GM19463 (cell line): ENCODE results near the gene AK8.

Source experiments
- ATAC-seq: cut with Tn5 transposase; IDR thresholded peaks from one replicate; pipeline ENCODE4 v1.9.1; 2021; ENCODE audit warnings: mild to moderate bottlenecking, moderate library complexity; ENCODE audit not compliant: unreplicated experiment

The AK8 gene

GRCh38 chr9:132800038-132800648, 77.9 kb downstream of the AK8 start:
- ATAC-seq = no peak

- ATAC-seq = no peak
Observed at GRCh38 chr9:132798817-132799790, 79.0 kb downstream of the AK8 start.

- no peak for ATAC-seq
Observed at GRCh38 chr9:132797861-132798659, 80.0 kb downstream of the AK8 start.

DNA sequence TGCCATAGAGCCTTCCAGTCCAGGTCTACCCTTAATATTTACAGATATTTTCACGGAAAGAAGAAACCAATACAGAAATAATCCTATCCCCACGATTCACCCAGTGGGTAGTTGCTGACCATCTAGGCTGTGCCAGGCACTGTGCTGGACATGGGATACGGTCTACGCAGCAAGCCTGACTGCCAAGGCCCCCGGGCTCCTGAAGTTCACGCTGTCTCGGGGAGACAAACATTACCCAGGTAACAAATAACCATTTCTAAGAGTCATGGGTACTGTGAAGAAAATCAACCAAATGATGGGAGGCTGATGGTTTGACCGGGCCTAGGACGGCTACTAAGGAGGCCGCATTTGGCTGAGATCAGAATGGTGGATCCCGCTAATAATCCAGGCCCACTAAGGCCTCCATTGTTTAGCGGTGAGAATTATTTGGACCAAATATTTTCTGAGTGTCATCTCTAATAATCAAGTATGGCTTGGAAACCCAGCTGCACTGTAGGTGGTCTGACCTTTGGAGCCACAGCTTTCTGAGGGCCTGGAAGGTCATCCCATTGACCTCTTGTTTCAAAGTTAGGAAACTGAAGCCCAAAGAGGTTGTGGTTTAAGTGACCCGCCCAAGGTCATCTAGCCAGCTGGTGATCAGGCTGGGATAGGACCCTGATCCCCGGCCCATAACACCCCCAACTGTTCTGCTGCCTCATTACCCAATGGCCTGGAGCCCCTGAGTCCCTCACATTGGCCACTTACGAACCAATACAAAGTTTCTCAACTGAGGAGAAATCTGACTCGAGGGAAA, 82.4 kb downstream of the AK8 start:
- ATAC-seq = no peak

DNA sequence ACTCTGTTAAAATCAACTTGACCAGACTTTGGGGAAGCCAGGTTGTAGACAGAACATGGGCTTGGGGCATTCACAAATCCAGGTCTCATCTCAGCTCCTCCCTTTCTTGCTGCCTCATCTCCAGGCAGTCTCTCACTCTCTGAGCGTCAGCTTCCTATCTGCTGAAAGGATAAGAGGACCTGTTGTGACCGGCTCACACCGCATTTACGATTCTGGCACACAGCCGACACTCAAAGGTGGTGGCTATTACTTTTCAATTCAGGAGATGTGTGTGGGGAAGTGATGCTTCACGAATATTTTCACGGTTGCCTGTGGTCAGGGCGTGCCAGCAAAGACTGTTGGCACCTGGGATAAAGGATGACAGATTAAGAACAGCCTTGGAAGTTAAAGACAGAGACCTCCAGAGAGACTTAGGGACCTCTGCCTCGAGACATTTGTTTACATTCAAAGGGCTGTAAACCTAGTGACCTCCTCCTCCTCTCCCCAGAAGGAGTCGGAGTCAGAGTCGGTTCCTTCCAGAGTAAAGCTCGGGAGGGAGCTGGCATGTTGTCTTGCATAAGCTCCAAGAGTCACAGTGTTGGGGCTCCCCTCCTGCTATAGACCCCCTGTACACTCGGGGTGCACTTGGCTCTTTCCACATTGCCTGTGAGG, 83.2 kb downstream of the AK8 start:
- ATAC-seq = no peak

DNA sequence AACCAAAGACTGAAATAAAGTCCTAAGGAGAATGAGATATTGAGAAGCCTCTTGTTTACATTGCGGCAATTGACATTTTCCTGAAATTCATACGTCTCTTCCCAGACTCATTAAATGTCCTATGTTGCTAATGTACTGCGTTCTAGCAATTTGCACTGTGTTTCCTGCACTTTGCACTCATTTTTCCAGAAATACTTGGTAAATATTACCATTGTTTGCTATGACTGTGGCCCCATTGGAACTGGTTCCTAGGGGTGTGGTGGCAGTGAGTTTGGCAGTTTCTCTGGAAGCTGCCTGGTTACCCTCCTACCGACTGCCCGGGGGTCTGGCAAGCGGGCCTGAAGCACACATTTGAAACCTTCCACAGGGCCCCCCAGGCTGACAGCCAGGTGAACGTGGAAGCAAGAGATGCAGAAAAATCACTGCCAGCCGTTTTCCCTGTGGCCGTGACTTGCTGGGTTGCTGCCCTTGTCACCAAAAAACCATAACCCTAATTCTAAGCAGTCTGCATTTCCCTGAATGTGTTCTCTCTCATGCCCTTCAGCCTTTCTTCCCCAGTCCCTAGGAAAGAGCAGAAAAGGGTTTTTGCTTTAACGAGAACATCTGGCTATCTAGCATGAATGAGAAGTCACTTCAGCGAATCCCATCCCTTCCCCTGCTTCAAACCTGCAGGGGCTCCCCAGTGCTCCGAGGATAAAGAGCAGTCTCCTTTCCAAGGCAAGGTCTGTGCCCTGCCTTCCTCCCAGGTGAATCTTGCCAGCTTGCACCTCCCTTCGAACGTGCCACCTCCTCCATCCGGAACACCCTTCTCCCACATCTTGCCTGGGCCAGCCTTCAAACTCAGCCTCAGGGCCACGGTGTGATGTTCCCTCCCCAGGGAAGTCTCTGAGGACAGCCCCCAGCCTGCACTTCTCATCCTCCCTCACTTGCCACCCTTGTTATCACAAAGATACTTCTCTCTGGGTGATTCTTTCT, 84.2 kb downstream of the AK8 start:
- no peak for ATAC-seq

DNA sequence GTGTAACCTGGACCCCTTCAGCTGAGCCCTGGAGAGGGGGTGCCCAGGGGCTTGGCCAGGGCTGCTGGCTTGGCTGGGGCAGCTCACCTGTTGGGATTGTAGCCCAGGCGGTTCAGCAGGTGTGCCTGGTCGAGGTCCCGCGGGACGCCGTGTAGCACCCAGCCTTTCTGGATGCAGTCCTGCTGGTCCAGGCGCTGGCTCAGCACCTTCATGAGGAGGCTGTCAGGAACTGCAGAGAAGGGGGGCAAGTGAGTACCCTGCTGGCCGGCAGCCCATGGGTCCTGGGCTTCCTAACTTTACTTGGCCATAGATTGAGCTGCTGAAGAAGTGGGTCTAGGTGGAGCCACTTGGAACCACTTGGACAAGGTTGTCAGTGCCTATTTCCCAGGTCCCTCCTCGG, 85.5 kb downstream of the AK8 start:
- no peak for ATAC-seq

GRCh38 chr9:132791699-132792240, 86.3 kb downstream of the AK8 start:
- no peak for ATAC-seq

DNA sequence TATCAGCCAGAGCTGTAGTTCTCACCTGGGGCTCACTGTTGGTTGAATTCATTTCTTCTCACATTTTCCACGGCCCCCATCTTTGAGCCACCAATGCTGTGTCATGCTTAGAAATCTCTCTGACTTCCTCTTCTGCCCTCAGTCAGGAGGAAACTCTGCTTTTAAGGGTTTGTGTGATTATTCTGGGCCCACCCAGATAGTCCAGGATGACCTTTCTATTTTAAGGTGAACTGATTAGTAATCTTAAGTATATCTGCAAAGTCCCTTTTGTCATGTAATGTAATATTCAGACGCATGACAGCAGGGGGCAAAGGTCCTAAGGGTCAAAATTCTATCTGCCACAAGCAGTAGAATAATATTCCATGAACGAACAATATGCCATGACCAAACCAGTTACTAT, 88.4 kb downstream of the AK8 start:
- no peak for ATAC-seq

DNA sequence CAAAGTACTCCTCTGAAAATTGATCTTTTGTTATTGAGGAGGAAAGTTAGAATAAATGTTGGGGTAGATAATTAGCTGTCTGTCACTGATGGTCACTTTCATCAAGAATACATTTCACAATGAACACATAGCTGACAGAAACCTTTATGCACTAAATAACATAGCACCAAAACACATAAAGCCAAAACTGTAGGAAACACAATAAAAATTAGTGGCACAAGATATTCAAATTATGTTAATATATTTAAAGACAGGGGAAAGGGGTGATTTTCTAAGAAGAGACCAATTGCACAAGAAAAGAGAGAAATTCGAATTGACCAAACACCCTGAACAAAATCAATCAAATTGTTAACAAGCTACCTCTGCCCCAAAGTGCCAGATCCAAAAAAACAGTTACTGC, 89.7 kb downstream of the AK8 start:
- ATAC-seq = no peak

DNA sequence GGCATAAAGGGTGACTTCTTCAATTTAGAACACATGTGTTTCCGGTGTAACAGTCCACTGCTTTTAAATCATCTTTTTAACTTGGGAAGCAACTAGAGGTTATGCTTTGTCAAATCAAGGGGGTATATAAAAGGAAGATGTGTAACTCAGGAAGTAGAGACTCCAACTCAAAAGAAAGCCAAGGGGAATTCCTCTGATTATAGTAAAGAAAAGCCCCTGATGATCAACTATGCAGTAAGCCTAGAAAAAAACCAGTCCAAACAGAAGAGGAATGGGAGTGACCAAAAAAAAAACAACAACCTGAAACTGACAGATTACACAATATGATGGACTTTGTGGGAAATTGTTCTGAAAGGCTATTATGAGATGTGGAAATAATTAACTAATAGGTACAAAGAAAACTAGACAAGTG, 90.3 kb downstream of the AK8 start:
- ATAC-seq = no peak

DNA sequence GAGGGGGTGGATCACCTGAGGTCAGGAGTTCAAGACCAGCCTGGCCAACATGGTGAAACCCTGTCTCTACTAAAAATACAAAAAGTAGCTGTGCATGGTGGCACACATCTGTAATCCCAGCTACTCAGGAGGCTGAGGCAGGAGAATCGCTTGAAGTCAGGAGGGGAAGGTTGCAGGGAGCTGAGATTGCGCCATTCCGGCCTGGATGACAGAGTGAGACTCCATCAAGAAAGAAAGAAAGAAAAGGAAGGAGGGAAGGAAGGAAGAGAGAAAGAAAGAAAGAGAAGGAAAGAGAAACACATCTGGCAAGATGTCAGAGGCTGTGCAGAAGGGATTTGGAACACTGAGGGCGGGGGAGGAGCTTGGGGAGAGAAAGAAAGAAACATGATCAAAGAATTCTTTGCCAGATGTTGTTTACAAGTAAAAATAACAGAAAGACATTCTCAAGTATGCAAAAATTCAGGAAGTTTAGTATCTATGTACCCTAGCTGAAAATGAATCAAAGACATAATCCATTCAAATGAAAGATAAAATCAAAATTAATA, 93.7 kb downstream of the AK8 start:
- ATAC-seq = no peak

- no peak for ATAC-seq
Observed at GRCh38 chr9:132783006-132783405, 95.1 kb downstream of the AK8 start.

- ATAC-seq = no peak
Observed at GRCh38 chr9:132782037-132782436, 96.0 kb downstream of the AK8 start.

DNA sequence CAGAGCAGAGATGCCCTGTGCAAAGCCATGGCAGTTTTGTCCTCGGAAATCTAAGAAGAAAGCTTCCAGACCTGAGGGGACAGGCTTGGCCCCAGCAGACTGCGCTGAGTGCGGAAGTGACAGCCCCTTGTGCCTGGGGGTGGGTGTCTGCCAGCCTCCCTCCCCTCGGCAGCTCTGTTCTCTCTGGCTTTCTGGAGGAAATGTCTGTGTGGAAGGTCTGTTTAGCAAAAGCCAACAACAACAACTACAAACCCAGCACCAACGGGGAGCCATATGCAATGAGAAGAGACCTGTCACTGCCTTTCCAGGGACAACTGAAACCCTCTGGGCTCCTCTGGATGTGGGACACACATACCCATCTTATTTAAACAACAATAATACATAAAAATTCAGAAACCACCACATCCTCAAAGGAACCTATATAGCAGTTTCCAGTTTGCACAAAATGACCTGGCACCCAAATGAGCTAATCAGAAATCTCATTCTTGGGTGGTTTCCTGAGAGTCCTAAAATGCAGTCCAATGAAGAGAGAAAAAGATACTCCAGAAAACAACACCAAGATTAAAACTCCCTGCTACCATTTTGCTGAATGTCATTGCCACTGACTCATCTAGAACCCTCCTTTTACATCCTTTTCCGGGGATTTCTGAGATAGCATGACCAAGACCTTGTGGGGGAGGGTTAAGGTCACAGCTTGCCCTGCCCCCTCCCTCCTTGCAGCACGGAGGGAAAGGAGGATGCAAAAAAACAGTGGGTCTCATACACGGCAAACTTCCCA, 97.7 kb downstream of the AK8 start:
- ATAC-seq = no peak

- ATAC-seq = no peak
Observed at GRCh38 chr9:132776891-132777290, 101.2 kb downstream of the AK8 start.

DNA sequence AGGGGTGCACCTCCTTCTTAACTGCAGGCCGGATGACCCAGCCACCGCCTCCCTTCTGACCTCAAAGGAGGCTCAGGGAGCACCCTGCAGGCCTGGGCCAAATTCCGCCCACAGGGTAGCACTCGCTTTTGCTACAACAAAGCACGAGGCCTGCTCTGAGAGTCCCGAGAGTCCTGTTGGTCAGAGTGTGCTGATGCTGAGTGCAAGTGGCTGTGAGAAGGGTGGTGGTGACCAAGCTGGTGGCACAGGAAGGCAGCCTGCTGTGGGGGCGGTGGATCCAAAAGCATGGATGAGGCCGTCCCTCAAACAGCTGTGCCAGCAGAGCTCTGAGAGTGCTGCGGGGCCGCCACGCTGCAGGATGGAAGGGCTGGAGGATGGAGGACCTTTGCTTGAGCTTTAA, 101.8 kb downstream of the AK8 start:
- ATAC-seq = no peak

- no peak for ATAC-seq
Observed at GRCh38 chr9:132775720-132776119, 102.4 kb downstream of the AK8 start.
